Trophoblast cell (in vitro differentiated cells and primary cell): ENCODE data around the gene RAP1GAP.

ENCODE experiments used
- DNase-seq, 2 donors: peaks; one replicate each; pipeline ENCODE4 v3.0.0-alpha.2; 2016
- H2AFZ ChIP-seq: 2 replicates; pipeline ENCODE4 v1.6.1; 2013; ENCODE audit warnings: low read length, moderate library complexity, mild to moderate bottlenecking; ENCODE audit not compliant: insufficient read depth, poor library complexity
- H2AK5ac ChIP-seq: 2 replicates; pipeline ENCODE4 v1.6.1; 2013; ENCODE audit warnings: mild to moderate bottlenecking, low read length
- H2BK120ac ChIP-seq: 2 replicates; pipeline ENCODE4 v1.6.1; 2013; ENCODE audit warnings: low read length, mild to moderate bottlenecking, moderate library complexity; ENCODE audit not compliant: insufficient read depth, poor library complexity
- H2BK12ac ChIP-seq: 2 replicates; pipeline ENCODE4 v1.6.1; 2013; ENCODE audit warnings: mild to moderate bottlenecking, low read length, moderate library complexity
- H2BK5ac ChIP-seq: 2 replicates; pipeline ENCODE4 v1.6.1; 2013; ENCODE audit warnings: low read length, low read depth, moderate library complexity, mild to moderate bottlenecking; ENCODE audit not compliant: poor library complexity
- H3K14ac ChIP-seq: 2 replicates; pipeline ENCODE4 v1.6.1; 2013; ENCODE audit warnings: mild to moderate bottlenecking, low read length
- H3K18ac ChIP-seq: 2 replicates; pipeline ENCODE4 v1.6.1; 2013; ENCODE audit warnings: mild to moderate bottlenecking, low read length
- H3K23ac ChIP-seq: 2 replicates; pipeline ENCODE4 v1.6.1; 2013; ENCODE audit warnings: low read length
- H3K27ac ChIP-seq: 2 replicates; pipeline ENCODE4 v1.5.1; 2013; ENCODE audit warnings: low read depth, mild to moderate bottlenecking, inconsistent platforms, low read length, moderate library complexity
- H3K27me3 ChIP-seq: 2 replicates; pipeline ENCODE4 v1.6.1; 2013; ENCODE audit warnings: inconsistent platforms, mild to moderate bottlenecking, low read length, moderate library complexity; ENCODE audit not compliant: insufficient read depth
- H3K36me3 ChIP-seq, 2 experiments: 1 replicate in 1 of 2; 2 replicates in 1 of 2; pipeline ENCODE4 v1.6.1; 2013; ENCODE audit warnings: low read length in 2 of 2, mild to moderate bottlenecking in 2 of 2, moderate library complexity in 1 of 2; ENCODE audit not compliant: insufficient read depth in 2 of 2, control insufficient read depth in 1 of 2
- H3K4ac ChIP-seq: 2 replicates; pipeline ENCODE4 v1.6.1; 2013; ENCODE audit warnings: low read depth, mild to moderate bottlenecking, low read length, moderate library complexity
- H3K4me1 ChIP-seq, 2 experiments: 1 replicate in 1 of 2; 2 replicates in 1 of 2; pipeline ENCODE4 v1.6.1; 2013; ENCODE audit warnings: low read length in 2 of 2, mild to moderate bottlenecking in 2 of 2, moderate library complexity in 1 of 2; ENCODE audit not compliant: insufficient read depth in 2 of 2, control insufficient read depth in 1 of 2
- H3K4me2 ChIP-seq: 2 replicates; pipeline ENCODE4 v1.6.1; 2013; ENCODE audit warnings: inconsistent platforms, mild to moderate bottlenecking, low read length, moderate library complexity
- H3K4me3 ChIP-seq: 2 replicates; pipeline ENCODE4 v1.5.1; 2013; ENCODE audit warnings: mild to moderate bottlenecking, low read depth, low read length, inconsistent platforms
- H3K79me1 ChIP-seq: one replicate; pipeline ENCODE4 v1.6.1; 2013; ENCODE audit warnings: low read length
- H3K79me2 ChIP-seq: 2 replicates; pipeline ENCODE4 v1.6.1; 2013; ENCODE audit warnings: low read length, mild to moderate bottlenecking; ENCODE audit not compliant: control insufficient read depth, insufficient read depth, poor library complexity
- H3K9ac ChIP-seq: 2 replicates; pipeline ENCODE4 v1.6.1; 2013; ENCODE audit warnings: mild to moderate bottlenecking, low read length
- H3K9me3 ChIP-seq: 2 replicates; pipeline ENCODE4 v1.6.1; 2013; ENCODE audit warnings: low read depth, mild to moderate bottlenecking, control low read depth, inconsistent platforms, low read length; ENCODE audit not compliant: insufficient read depth
- H4K12ac ChIP-seq: 2 replicates; pipeline ENCODE4 v1.6.1; 2013; ENCODE audit warnings: low read depth, mild to moderate bottlenecking, low read length, moderate library complexity
- H4K8ac ChIP-seq: 2 replicates; pipeline ENCODE4 v1.6.1; 2013; ENCODE audit warnings: low read depth, mild to moderate bottlenecking, low read length, moderate library complexity
- H4K91ac ChIP-seq: one replicate; pipeline ENCODE4 v1.6.1; 2013; ENCODE audit warnings: low read depth, mild to moderate bottlenecking, low read length, moderate library complexity
- WGBS: extraction: QIAGEN DNeasy Blood & Tissue Kit; methylation state at CpG from one replicate; pipeline ENCODE4 v1.1.7; 2013; ENCODE audit warnings: missing lambda C conversion rate; ENCODE audit not compliant: insufficient read length, insufficient coverage; ENCODE audit errors: extremely low coverage; 5-methylcytosine and 5-hydroxymethylcytosine counted together

RAP1GAP gene

GRCh38 chr1:21559788-21560567 is 109.2 kb downstream of the RAP1GAP start:
- no peak overlapping the region for H2AK5ac ChIP-seq
- H3K9ac ChIP-seq = no peak overlapping the region
- no peak for DNase-seq
- no peak overlapping the region for H3K4me2 ChIP-seq
- no peak overlapping the region for H3K23ac ChIP-seq
- no peak overlapping the region for H2AFZ ChIP-seq
- no peaks in the 10 kb centered on the region for H3K79me1 ChIP-seq
- H3K27me3 ChIP-seq = no peaks in the 10 kb centered on the region
- H3K18ac ChIP-seq = no peak overlapping the region
- no peak overlapping the region for H4K8ac ChIP-seq
- no peak overlapping the region for H4K91ac ChIP-seq
- H2BK120ac ChIP-seq = no peak overlapping the region
- H3K14ac ChIP-seq = no peak overlapping the region
- no peaks in the 10 kb centered on the region for H3K36me3 ChIP-seq
- H3K4me3 ChIP-seq = no peak overlapping the region
- H2BK12ac ChIP-seq = no peak overlapping the region
- WGBS = no CpG with 5 or more reads among the region's 5 CpGs
- H3K9me3 ChIP-seq = no peaks in the 10 kb centered on the region
- H3K79me2 ChIP-seq = no peaks in the 10 kb centered on the region
- H4K12ac ChIP-seq = no peak overlapping the region
- no peaks in the 10 kb centered on the region for H3K4me1 ChIP-seq
- no peak overlapping the region for H3K27ac ChIP-seq
- H2BK5ac ChIP-seq = no peak overlapping the region
- H3K4ac ChIP-seq = no peak overlapping the region

- no peak overlapping the region for H3K27ac ChIP-seq
Measured at GRCh38 chr1:21553116-21553926, 115.8 kb downstream of the RAP1GAP start.

GRCh38 chr1:21552715-21553114 is 116.4 kb downstream of the RAP1GAP start:
- Histone ChIP-seq H3K4me3 (no peak overlapping the region), H2BK120ac (no peak overlapping the region), H3K23ac (no peak overlapping the region), H3K79me2 (no peaks in the 10 kb centered on the region), H3K27me3 (no peaks in the 10 kb centered on the region), H3K4me2 (no peak overlapping the region), H3K4me1 (no peaks in the 10 kb centered on the region), H3K27ac (no peak overlapping the region), H3K18ac (no peak overlapping the region), H4K12ac (no peak overlapping the region), H4K8ac (no peak overlapping the region), H3K79me1 (no peaks in the 10 kb centered on the region), H3K4ac (no peak overlapping the region), H2AFZ (no peak overlapping the region), H3K36me3 (no peaks in the 10 kb centered on the region), H2AK5ac (no peak overlapping the region), H4K91ac (no peak overlapping the region), H2BK12ac (no peak overlapping the region), H3K9ac (no peak overlapping the region), H3K14ac (no peak overlapping the region), H3K9me3 (no peaks in the 10 kb centered on the region), H2BK5ac (no peak overlapping the region)
- peak; percentile 50 to 69 for DNase-seq
- no CpG with 5 or more reads among the region's 1 CpG for WGBS

More at GRCh38 chr1:21553116-21553926, 115.8 kb downstream of the RAP1GAP start:
- H4K8ac ChIP-seq = no peak overlapping the region
- no peaks in the 10 kb centered on the region for H3K79me2 ChIP-seq
- no peak overlapping the region for H4K12ac ChIP-seq
- no peak overlapping the region for H3K23ac ChIP-seq
- H3K4me3 ChIP-seq = no peak overlapping the region
- WGBS = no CpG with 5 or more reads among the region's 8 CpGs
- H3K18ac ChIP-seq = no peak overlapping the region
- H3K9ac ChIP-seq = no peak overlapping the region
- no peaks in the 10 kb centered on the region for H3K36me3 ChIP-seq
- H3K27me3 ChIP-seq = no peaks in the 10 kb centered on the region
- H2AK5ac ChIP-seq = no peak overlapping the region
- no peak overlapping the region for H2BK5ac ChIP-seq
- H2BK12ac ChIP-seq = no peak overlapping the region
- H3K14ac ChIP-seq = no peak overlapping the region
- no peak overlapping the region for H3K4me2 ChIP-seq
- no peaks in the 10 kb centered on the region for H3K4me1 ChIP-seq
- no peak for DNase-seq
- H3K4ac ChIP-seq = no peak overlapping the region
- H4K91ac ChIP-seq = no peak overlapping the region
- H3K9me3 ChIP-seq = no peaks in the 10 kb centered on the region
- H3K79me1 ChIP-seq = no peaks in the 10 kb centered on the region
- no peak overlapping the region for H2BK120ac ChIP-seq
- H2AFZ ChIP-seq = no peak overlapping the region

- H3K9ac ChIP-seq = no peak overlapping the region
- no peak overlapping the region for H2BK120ac ChIP-seq
- H3K27me3 ChIP-seq = no peaks in the 10 kb centered on the region
- H3K4ac ChIP-seq = no peak overlapping the region
- H4K91ac ChIP-seq = no peak overlapping the region
- no peak overlapping the region for H4K8ac ChIP-seq
- H3K14ac ChIP-seq = no peak overlapping the region
- no peak overlapping the region for H3K4me3 ChIP-seq
- H2BK5ac ChIP-seq = no peak overlapping the region
- H2AK5ac ChIP-seq = no peak overlapping the region
- no peak overlapping the region for H3K27ac ChIP-seq
- H3K18ac ChIP-seq = no peak overlapping the region
- no peaks in the 10 kb centered on the region for H3K79me1 ChIP-seq
- no peaks in the 10 kb centered on the region for H3K4me1 ChIP-seq
- H3K23ac ChIP-seq = no peak overlapping the region
- no peak overlapping the region for H2AFZ ChIP-seq
- H4K12ac ChIP-seq = no peak overlapping the region
- H2BK12ac ChIP-seq = no peak overlapping the region
- no peaks in the 10 kb centered on the region for H3K79me2 ChIP-seq
- DNase-seq = no peak
- H3K4me2 ChIP-seq = no peak overlapping the region
- no CpG with 5 or more reads among the region's 12 CpGs for WGBS
- no peaks in the 10 kb centered on the region for H3K36me3 ChIP-seq
- no peaks in the 10 kb centered on the region for H3K9me3 ChIP-seq
Measured at GRCh38 chr1:21550866-21551475, 118.2 kb downstream of the RAP1GAP start.
